Measurements from ENCODE around the gene THOC6. TPM values are rescaled to one million over a fixed set of nuclear protein-coding genes. Genes with fewer than 3 reads are reported as not detected.

Gene THOC6
- total RNA-seq, 1 experiment from 2014 or later: 68.2 TPM

DNA sequence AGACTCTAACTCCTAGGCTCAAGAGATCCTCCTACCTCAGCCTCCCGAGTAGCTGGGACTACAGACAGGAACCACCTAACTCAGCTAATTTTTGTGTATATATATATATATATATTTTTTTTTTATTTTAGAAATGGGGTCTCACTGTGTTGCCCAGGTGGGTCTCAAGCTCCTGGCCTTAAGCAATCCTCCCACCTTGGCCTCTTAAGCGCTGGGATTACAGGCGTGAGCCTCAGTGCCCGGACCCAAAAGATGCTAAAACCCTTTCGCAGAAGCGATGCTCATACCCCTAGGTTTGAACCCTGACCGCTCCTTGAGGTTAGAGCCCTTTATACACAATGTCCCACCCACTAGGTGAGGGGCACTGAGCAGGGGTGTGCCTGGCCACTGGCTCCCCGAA, 13.3 kb upstream of the THOC6 start:
- H3T11ph ChIP-seq (ENCODE audit: low read length): no peak overlapping the region
- peak overlapping the region; percentile 27; the same call in 1 of the 2 replicates for H3K14ac ChIP-seq (ENCODE audit: insufficient read depth, low read length)
- no peak overlapping the region for H3K4me2 ChIP-seq (ENCODE audit: insufficient read depth, insufficient read length, low read length)
- no peaks in the 10 kb centered on the region for H3K79me1 ChIP-seq (ENCODE audit: insufficient read depth, low read depth, low read length, poor library complexity, severe bottlenecking)
- no peak overlapping the region for H2BK15ac ChIP-seq (ENCODE audit: low read depth, low read length)
- H3K9ac ChIP-seq (ENCODE audit: extremely low read depth, insufficient read length, low read length): no peak overlapping the region
- H3K56ac ChIP-seq (ENCODE audit: insufficient read length, low read depth, low read length): no peak overlapping the region
- H2BK5ac ChIP-seq (ENCODE audit: insufficient read length, low read length): no peak overlapping the region
- H3K27me3 ChIP-seq (ENCODE audit: insufficient read depth, low read length): no peaks in the 10 kb centered on the region
- no peaks in the 10 kb centered on the region for H3K9me3 Mint-ChIP-seq
- peaks cover 11 to 21% (median 17%) of the 10 kb centered on the region in 3 experiments; a peak in 6 of 7 replicates for H3K36me3 Mint-ChIP-seq (ENCODE audit: insufficient read depth in 1 of 3, low read depth in 3 of 3)
- DNase-seq: no peak
- no peak overlapping the region for H2AFZ ChIP-seq (ENCODE audit: low read length)
- no peak overlapping the region for H4K8ac ChIP-seq (replicated peaks; ENCODE audit: insufficient read length, low read depth, low read length)
- TF ChIP-seq, protein P1, sequence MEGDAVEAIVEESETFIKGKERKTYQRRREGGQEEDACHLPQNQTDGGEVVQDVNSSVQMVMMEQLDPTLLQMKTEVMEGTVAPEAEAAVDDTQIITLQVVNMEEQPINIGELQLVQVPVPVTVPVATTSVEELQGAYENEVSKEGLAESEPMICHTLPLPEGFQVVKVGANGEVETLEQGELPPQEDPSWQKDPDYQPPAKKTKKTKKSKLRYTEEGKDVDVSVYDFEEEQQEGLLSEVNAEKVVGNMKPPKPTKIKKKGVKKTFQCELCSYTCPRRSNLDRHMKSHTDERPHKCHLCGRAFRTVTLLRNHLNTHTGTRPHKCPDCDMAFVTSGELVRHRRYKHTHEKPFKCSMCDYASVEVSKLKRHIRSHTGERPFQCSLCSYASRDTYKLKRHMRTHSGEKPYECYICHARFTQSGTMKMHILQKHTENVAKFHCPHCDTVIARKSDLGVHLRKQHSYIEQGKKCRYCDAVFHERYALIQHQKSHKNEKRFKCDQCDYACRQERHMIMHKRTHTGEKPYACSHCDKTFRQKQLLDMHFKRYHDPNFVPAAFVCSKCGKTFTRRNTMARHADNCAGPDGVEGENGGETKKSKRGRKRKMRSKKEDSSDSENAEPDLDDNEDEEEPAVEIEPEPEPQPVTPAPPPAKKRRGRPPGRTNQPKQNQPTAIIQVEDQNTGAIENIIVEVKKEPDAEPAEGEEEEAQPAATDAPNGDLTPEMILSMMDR (conservative IDR thresholded peaks at IDR 0.05): no peak
- H4K20me1 ChIP-seq (ENCODE audit: control insufficient read depth, insufficient read depth, insufficient read length): no peaks in the 10 kb centered on the region
- H3K79me2 ChIP-seq (ENCODE audit: insufficient read depth, low read length): no peaks in the 10 kb centered on the region
- no CpG with 5 or more reads among the region's 8 CpGs for WGBS (ENCODE audit: extremely low coverage, insufficient read length, low lambda C conversion rate)
- H2AK5ac ChIP-seq (ENCODE audit: insufficient read length, low read length): no peak overlapping the region
- no peak overlapping the region for H3K4ac ChIP-seq (ENCODE audit: low read depth, low read length)
- peaks cover 19% of the 10 kb centered on the region for H3K23me2 ChIP-seq (ENCODE audit: insufficient read length, low read depth, low read length, poor library complexity, severe bottlenecking)
- no peak overlapping the region for H4K91ac ChIP-seq (ENCODE audit: insufficient read length, low read depth, low read length)
- peaks cover 6% of the 10 kb centered on the region for H3K27me3 Mint-ChIP-seq (ENCODE audit: low read depth)
- H3K27ac ChIP-seq (ENCODE audit: insufficient read length, low read depth, low read length): no peak overlapping the region
- H3K18ac ChIP-seq (ENCODE audit: insufficient read length, low read depth, low read length): peak overlapping the region; percentile 38
- H2BK12ac ChIP-seq (ENCODE audit: insufficient read length, low read depth, low read length): peak overlapping the region; percentile 40
- H3K23ac ChIP-seq (ENCODE audit: insufficient read length, low read depth, low read length): no peak overlapping the region
- no peak overlapping the region for H4K5ac ChIP-seq (ENCODE audit: insufficient read length, low read depth, low read length)
- H3K9me3 ChIP-seq (ENCODE audit: control insufficient read depth, low read depth, low read length): no peaks in the 10 kb centered on the region
- peak overlapping the region; percentile 99 to 100 (median 100); a peak in 6 of 7 replicates for H3K27ac Mint-ChIP-seq
- peak overlapping the region; percentile 66 to 79; a peak in 2 of 5 replicates for H3K4me3 Mint-ChIP-seq
- H2BK20ac ChIP-seq (ENCODE audit: low read depth, low read length, poor library complexity, severe bottlenecking): no peak overlapping the region
- H2BK120ac ChIP-seq (ENCODE audit: low read depth, low read length, poor library complexity, severe bottlenecking): no peak overlapping the region
- peaks cover 64 to 89% of the 10 kb centered on the region in 2 experiments for H3K4me1 Mint-ChIP-seq
- peaks cover 11% of the 10 kb centered on the region; the same call in 1 of the 2 replicates for H3K4me1 ChIP-seq (ENCODE audit: insufficient read depth, low read length)

All from H9 (cell line).